Fibroblast of pulmonary artery (primary cell): ENCODE measurements around the gene DLGAP4.
"Not testable (repeated sequence)": the region's sequence is repeated elsewhere in the genome, so short reads cannot be mapped to it uniquely, and the experiment has no call there.

Source experiments
- DNase-seq: peaks from one replicate; pipeline ENCODE4 v3.0.0-alpha.2; 2010; ENCODE audit warnings: low read depth
- H3K4me3 ChIP-seq: replicated peaks from 2 replicates; pipeline ENCODE4 v1.5.1; 2011; ENCODE audit warnings: low read depth, mild to moderate bottlenecking, control low read depth, low read length, moderate library complexity
- TF ChIP-seq, protein P1 (sequence below): IDR thresholded peaks from 2 replicates; pipeline ENCODE4 v1.5.1; 2011; ENCODE audit warnings: mild to moderate bottlenecking, control low read depth, low read length, inconsistent platforms; ENCODE audit errors: missing control alignments

The DLGAP4 gene

GRCh38 chr20:36471885-36472636 lies 165.9 kb downstream of the DLGAP4 start:
- TF ChIP-seq, protein P1, sequence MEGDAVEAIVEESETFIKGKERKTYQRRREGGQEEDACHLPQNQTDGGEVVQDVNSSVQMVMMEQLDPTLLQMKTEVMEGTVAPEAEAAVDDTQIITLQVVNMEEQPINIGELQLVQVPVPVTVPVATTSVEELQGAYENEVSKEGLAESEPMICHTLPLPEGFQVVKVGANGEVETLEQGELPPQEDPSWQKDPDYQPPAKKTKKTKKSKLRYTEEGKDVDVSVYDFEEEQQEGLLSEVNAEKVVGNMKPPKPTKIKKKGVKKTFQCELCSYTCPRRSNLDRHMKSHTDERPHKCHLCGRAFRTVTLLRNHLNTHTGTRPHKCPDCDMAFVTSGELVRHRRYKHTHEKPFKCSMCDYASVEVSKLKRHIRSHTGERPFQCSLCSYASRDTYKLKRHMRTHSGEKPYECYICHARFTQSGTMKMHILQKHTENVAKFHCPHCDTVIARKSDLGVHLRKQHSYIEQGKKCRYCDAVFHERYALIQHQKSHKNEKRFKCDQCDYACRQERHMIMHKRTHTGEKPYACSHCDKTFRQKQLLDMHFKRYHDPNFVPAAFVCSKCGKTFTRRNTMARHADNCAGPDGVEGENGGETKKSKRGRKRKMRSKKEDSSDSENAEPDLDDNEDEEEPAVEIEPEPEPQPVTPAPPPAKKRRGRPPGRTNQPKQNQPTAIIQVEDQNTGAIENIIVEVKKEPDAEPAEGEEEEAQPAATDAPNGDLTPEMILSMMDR: no peak
- DNase-seq: no peak
- no peak overlapping the region for H3K4me3 ChIP-seq

GRCh38 chr20:36472637-36473090 lies 166.5 kb downstream of the DLGAP4 start:
- DNase-seq: no peak
- TF ChIP-seq, protein P1: no peak
- no peak overlapping the region for H3K4me3 ChIP-seq

DNA sequence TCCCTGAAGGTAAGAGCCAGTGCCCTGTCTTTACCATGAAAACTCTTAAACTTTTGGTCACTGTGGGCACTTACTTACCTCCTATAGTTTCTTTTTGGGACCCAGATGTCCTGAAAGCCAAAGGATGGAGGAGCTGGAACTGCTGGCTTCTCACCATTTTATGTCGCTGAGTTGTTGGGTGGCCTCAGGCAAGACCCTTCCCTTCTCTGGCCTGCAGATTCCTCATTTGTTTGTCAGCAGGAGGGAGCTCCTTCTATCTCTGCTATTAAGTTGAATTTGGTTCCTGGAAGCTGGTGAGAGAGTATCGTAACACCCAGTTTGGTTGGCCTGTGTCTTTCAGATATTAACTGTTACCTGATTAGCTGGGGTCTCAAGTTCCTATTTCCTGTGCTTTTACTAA lies 167.0 kb downstream of the DLGAP4 start:
- DNase-seq: no peak
- TF ChIP-seq, protein P1: no peak
- no peak overlapping the region for H3K4me3 ChIP-seq

DNA sequence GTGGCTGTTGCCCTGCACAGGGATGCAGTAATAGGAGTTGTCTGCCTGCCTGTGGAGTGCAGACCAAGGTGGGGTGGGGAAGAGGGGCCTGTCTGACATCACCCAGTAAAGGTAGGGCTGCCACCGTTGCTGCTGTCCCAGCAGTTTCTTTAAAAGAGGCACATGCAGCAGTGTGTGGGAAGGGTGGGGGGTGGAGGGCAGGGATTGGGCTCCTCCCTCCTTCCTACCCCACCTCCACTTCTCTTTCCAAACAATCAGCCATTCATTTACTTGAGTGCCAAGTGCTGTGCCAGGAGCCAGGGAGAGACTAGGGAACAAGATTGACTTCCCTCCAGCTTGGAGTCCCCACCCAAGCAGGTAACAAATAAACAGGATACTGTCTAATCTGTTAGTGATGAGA lies 168.4 kb downstream of the DLGAP4 start:
- TF ChIP-seq, protein P1: no peak
- H3K4me3 ChIP-seq: no peak overlapping the region
- DNase-seq: no peak

DNA sequence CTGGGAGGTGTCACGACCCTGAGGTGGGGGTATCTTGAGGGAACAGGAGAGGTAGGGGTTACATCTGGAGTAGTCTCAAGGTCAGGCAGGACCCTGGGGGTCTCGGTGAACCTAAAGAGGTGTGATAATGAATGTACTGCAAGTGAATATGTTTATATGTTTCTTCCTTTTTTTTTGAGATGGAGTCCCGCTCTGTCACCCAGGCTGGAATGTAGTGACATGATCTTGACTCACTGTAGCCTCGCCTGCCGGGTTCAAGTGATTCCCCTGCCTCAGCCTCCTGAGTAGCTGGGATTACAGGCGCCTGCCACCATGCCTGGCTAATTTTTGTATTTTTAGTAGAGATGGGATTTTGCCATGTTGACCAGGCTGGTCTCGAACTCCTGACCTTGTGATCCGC lies 168.9 kb downstream of the DLGAP4 start:
- DNase-seq: not testable (repeated sequence)

DNA sequence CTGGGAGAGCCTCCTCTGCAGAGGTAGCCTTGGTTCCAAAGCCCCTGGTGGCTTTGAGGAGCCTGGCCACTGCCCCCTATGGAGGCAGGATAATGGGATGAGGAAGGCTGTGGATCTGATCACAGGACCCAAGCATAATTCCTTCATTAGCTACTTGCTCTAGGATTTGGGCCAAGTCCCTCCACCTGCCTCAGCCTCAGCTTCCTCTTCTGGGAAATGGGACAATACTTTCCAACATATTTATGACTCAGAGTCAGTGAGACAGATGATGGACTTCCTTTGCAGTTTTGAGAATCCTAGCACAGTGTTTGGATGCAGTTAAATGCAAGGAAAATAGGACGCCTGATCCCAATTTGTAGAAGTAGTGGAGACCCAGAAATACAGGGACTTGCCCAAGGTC lies 171.3 kb downstream of the DLGAP4 start:
- TF ChIP-seq, protein P1: no peak
- no peak for DNase-seq
- no peak overlapping the region for H3K4me3 ChIP-seq

More for the DNA sequence above, 168.9 kb downstream of the DLGAP4 start:
- H3K4me3 ChIP-seq: not testable (repeated sequence)

DNA sequence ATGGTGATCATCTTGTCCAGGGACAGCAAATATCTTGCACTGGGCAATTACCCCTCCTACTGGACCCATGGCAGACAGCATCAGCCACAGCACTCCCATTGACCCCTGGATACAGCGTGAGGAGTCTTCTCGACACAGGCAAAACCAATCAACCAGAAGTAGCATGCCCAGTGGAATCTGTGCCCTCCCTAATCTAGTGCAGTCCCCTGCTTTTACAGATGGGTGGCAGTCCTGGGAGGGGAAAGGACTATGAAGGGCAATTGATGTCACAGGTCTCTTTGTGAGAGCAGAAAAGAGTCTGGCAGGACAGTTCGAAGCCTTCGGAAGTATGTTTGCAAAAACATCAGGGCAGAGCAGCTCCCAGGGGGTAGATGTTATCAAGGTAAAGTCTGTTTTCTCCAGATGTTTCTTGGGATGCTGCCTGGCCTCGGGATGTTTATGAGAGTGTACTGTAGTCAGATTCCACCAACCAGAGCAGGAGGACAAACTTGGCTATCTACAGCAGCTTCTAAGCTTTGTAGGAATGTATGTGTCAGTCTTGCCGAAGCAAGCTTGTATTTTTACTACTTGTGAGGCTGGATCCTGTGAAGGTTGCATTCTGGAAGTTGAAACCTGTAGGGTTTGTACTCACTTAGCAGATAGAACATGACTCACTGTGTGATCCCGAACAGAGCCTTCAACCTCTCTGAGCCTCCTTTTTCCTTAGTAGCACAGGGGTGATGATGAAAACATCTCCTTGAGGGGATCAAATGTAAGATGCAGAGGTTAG lies 172.2 kb downstream of the DLGAP4 start:
- DNase-seq: no peak
- H3K4me3 ChIP-seq: no peak overlapping the region
- TF ChIP-seq, protein P1: no peak
